ENCODE data around the gene LIPA.

DNA sequence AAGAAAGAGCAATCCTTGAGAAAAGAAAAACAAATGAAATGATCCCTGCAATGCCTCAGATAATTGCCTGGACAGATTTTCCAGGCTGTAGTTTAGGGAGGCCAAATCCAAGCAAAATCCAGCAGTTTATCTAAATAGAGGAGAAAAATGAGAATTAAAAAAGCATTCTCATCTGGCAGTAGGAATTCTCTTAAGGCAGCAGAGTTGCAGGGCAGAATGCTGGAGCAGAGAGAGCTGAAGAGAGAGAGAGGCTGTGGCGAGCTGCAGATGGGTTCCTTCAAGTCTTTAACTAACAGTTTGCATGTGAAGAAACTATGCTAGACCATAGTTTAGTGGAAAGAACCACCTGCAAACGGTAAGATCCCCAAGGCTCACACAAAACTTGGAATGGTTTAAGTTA lies 6.0 kb upstream of the LIPA start:
- TF ChIP-seq, protein P1, sequence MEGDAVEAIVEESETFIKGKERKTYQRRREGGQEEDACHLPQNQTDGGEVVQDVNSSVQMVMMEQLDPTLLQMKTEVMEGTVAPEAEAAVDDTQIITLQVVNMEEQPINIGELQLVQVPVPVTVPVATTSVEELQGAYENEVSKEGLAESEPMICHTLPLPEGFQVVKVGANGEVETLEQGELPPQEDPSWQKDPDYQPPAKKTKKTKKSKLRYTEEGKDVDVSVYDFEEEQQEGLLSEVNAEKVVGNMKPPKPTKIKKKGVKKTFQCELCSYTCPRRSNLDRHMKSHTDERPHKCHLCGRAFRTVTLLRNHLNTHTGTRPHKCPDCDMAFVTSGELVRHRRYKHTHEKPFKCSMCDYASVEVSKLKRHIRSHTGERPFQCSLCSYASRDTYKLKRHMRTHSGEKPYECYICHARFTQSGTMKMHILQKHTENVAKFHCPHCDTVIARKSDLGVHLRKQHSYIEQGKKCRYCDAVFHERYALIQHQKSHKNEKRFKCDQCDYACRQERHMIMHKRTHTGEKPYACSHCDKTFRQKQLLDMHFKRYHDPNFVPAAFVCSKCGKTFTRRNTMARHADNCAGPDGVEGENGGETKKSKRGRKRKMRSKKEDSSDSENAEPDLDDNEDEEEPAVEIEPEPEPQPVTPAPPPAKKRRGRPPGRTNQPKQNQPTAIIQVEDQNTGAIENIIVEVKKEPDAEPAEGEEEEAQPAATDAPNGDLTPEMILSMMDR (conservative IDR thresholded peaks at IDR 0.05; ENCODE audit: low read depth, low read length), result no peak
- no peak for TF ChIP-seq EZH2 (IDR thresholded peaks at IDR 0.05; ENCODE audit: borderline replicate concordance, low read depth, low read length, poor library complexity, severe bottlenecking)

Data from A673 (cell line).